GM19193 (cell line): ENCODE results near the gene KCNQ5.

ENCODE experiments used
- POLR2A ChIP-seq: IDR thresholded peaks from 4 replicates; pipeline ENCODE4 v1.6.1; 2011; ENCODE audit not compliant: insufficient read depth, insufficient read length; ENCODE audit errors: extremely low read depth

KCNQ5 gene

DNA sequence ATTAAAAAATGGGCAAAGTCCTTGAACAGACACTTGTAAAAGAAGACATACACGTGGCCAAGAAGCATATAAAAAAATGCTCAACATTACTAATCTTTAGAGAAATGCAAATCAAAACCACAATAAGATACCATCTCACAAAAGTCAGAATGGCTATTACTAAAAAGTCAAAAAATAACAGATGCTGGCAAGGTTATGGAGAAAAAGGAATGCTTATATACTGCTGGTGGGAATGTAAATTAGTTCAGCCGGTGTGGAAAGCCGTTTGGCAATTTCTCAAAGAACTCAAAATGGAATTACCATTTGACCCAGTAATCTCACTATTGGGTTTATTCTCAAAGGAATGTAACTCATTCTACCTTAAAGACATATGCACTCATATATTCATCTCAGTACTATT is 436.9 kb downstream of the KCNQ5 start:
- no peak for TF ChIP-seq POLR2A

DNA sequence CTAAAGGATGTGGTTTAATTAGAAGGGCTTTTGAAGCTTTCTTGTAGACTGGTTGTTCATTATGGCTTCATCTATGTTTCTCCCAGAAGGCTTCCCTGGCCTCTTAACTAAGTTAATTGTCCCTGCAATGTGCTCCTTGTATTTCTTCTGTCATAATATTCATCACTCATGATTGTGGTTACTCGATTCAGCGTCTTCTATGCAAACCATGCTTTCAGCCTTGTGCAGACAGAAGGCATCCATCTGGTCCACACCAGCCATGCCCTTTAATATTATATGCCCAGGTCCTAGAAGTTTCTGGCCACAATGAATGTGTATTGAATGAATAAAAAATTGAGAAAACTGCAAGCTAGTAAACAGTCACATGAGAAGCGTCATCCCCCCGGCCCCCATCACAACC is 440.3 kb downstream of the KCNQ5 start:
- TF ChIP-seq POLR2A = no peak

DNA sequence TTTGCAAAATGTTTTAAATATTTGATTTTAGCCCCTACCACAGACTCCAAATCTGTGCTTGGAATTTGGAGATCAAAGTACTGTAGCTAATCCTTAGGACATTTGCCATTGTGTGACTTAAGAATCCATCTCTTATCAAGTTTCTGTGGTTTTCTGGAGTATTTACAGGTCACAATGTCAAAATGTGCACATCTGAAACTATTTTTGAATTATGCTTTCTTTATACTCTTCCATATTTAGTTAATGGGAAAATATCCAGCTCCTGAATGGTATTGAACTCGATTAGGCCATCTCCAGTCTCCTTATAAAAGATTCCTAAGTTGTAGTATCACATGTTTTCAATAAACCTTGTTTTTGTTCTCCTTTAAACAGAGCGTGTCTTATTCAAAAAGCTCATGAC is 441.0 kb downstream of the KCNQ5 start:
- TF ChIP-seq POLR2A = no peak

GRCh38 chr6:73064266-73064665 is 442.4 kb downstream of the KCNQ5 start:
- TF ChIP-seq POLR2A = no peak

DNA sequence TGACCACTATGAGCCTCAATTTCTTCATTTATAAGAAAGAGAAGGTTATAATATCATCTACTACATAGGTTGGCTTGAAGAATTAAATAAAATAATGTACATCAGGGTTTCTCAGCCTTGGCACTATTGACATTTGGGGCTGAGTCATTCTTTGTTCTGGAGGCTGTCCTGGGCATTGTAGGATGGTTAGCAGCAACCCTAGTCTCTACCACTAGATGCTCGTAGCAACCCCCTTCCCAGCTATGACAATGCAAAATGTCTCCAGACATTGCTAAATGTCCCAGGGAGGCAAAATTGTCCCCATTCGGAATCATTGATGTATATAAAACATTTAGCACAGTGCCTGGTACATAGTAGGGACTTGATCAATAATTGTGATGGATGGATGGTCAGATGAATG is 451.4 kb downstream of the KCNQ5 start:
- no peak for TF ChIP-seq POLR2A

- TF ChIP-seq POLR2A = no peak
These were observed 452.3 kb downstream of the KCNQ5 start for GRCh38 chr6:73074175-73074574.

DNA sequence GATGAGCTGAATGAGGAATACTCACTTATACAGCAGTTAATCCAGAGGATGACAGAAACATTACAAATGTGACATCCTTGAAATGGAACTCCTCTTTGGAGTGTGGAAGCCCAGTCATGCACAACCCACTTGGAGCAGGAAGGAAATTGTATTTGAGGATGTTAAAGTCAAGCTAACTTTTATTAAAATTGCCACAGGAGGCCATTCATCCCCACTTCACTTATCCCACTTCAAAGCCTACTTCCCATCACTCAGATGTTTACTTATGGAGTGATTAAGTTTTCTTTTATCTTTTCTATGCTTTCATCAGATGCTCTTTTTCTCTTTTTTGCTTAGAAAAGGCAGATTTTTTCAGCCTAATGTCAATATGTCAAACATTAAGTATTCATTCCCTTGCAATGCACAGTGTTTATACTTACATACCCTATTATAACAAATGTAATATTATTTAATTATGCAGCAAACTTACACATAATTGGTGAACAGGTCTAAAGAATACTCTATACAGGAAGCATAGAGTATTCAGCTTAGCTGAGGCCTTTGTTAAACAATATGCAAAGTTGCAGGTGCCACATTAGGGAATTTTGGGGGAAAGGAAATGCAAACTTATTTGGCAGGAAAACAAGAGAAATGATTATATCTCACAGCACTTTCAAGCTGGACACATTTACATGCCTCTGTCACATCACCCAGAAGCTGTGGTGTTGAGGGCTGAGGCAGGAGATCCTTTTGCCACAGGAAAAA is 454.5 kb downstream of the KCNQ5 start:
- no peak for TF ChIP-seq POLR2A

GRCh38 chr6:73078333-73078862 is 456.5 kb downstream of the KCNQ5 start:
- TF ChIP-seq POLR2A = no peak

GRCh38 chr6:73078908-73079610 is 457.2 kb downstream of the KCNQ5 start:
- no peak for TF ChIP-seq POLR2A

DNA sequence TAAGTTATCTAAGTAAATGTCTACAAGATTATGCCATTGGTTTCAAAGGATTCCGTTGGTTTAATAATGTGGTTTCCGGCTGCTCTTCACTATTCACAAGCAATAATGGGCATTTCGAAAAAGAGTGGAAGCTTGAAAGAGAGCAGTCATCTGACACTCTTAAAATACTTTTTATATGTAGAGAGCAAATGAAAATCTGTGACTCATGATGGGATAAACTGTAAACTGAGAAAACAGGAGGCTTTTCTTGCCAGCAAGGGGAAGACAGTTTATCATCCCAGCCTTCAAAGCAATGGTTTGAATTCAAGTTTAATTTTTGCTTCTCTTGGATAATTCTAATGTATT is 457.7 kb downstream of the KCNQ5 start:
- TF ChIP-seq POLR2A = no peak

DNA sequence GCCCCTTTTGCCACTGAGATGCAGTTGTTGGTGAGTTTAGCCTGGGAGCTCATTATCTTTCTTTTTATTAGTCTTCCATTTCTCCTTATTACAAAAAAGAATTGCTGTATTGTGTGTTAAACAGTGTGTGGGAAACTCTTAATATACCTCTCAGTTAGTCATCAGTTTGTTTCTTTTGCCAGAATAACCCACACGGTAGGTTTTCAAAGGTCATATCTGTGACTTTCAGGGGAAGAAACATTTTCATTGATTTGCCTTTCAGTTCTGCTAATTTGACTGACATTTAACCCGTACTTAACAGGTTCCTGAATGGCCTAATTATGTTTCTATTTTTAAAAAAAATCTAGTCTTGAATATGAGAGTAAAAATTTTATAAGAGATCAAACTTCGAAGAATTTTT is 458.1 kb downstream of the KCNQ5 start:
- no peak for TF ChIP-seq POLR2A

- TF ChIP-seq POLR2A = no peak
These were observed 460.1 kb downstream of the KCNQ5 start for GRCh38 chr6:73081955-73082354.

GRCh38 chr6:73083886-73084285 is 462.0 kb downstream of the KCNQ5 start:
- TF ChIP-seq POLR2A = no peak

- no peak for TF ChIP-seq POLR2A
These were observed 463.6 kb downstream of the KCNQ5 start for GRCh38 chr6:73085443-73085871.

- no peak for TF ChIP-seq POLR2A
These were observed 464.9 kb downstream of the KCNQ5 start for GRCh38 chr6:73086726-73087125.
